Measurements from ENCODE around the gene ST8SIA6.

ST8SIA6 gene

GRCh38 chr10:17273403-17273802 is 181.0 kb downstream of the ST8SIA6 start:
- no peak for DNase-seq (ENCODE audit: low read depth in 1 of 2, low spot score in 1 of 2)

- no peak for DNase-seq (ENCODE audit: low read depth in 1 of 2, low spot score in 1 of 2)
Observed at GRCh38 chr10:17272648-17273047, 181.7 kb downstream of the ST8SIA6 start.

All from activated CD4-positive, alpha-beta T cell treated with anti-CD3 and anti-CD28 coated beads, Interleukin-2, amount 50 U/mL, for 24 hours (primary cell).